IMR-90 (cell line): Measurements from ENCODE around the gene AMOTL1. TPM values are rescaled to one million over a fixed set of nuclear protein-coding genes. Genes with fewer than 3 reads are reported as not detected.
A peak's percentile ranks its signal among the peaks of the same experiment; 100 is the strongest.

Experiments used
- ATAC-seq: fragments of 200-7000 bp; cut with Tn5 transposase; 2 replicates; pipeline ENCODE4 v1.9.1; 2020; ENCODE audit warnings: low read depth, mild to moderate bottlenecking, moderate library complexity
- BruUV-seq: library from RNA; stranded (reverse); fragments of 400-500 nt; replicated peaks from 2 replicates; lab custom pipeline; 2021; lab: Mats Ljungman, UMichigan
- CTCF ChIA-PET: fragments of 300-600 bp; formaldehyde crosslinking; extraction: SDS; loops from one replicate; lab custom pipeline; 2021; ENCODE audit warnings: antibody characterized with exemption; lab: Yijun Ruan, JAX
- POLR2A ChIA-PET: fragments of 300-600 bp; sonication (Branson Sonifier 250); formaldehyde crosslinking; loops from one replicate; lab custom pipeline; 2022; ENCODE audit warnings: antibody characterized with exemption; ENCODE audit not compliant: unreplicated experiment; lab: Charles Lee
- DNase-seq: peaks from one replicate; pipeline ENCODE4 v3.0.0; 2013
- H2AFZ ChIP-seq: replicated peaks from 2 replicates; pipeline ENCODE3; 2013; ENCODE audit warnings: low read length, mild to moderate bottlenecking; ENCODE audit not compliant: poor library complexity
- H2AK5ac ChIP-seq: 2 replicates; pipeline ENCODE4 v1.6.1; 2013; ENCODE audit warnings: low read depth, low read length, inconsistent platforms
- H2AK9ac ChIP-seq: replicated peaks from 2 replicates; pipeline ENCODE3; 2013; ENCODE audit warnings: mild to moderate bottlenecking, low read depth, low read length, moderate library complexity; ENCODE audit not compliant: poor library complexity
- H2BK120ac ChIP-seq: 2 replicates; pipeline ENCODE4 v1.6.1; 2013; ENCODE audit warnings: low read depth, low read length, inconsistent platforms
- H2BK15ac ChIP-seq: 3 replicates; pipeline ENCODE4 v1.6.1; 2013; ENCODE audit warnings: low read depth, low read length, inconsistent platforms
- H2BK20ac ChIP-seq: 2 replicates; pipeline ENCODE4 v1.6.1; 2013; ENCODE audit warnings: low read depth, mild to moderate bottlenecking, inconsistent platforms, low read length, moderate library complexity
- H2BK5ac ChIP-seq: 2 replicates; pipeline ENCODE4 v1.6.1; 2013; ENCODE audit warnings: mild to moderate bottlenecking, low read depth, low read length, inconsistent platforms; ENCODE audit not compliant: poor library complexity, severe bottlenecking
- H3K14ac ChIP-seq: replicated peaks from 2 replicates; pipeline ENCODE4 v1.6.1; 2013; ENCODE audit warnings: low read depth, low read length, inconsistent platforms
- H3K18ac ChIP-seq: 2 replicates; pipeline ENCODE4 v1.6.1; 2013; ENCODE audit warnings: low read depth, low read length, control low read depth
- H3K23ac ChIP-seq: 2 replicates; pipeline ENCODE4 v1.6.1; 2013; ENCODE audit warnings: low read depth, low read length, inconsistent platforms
- H3K27ac ChIP-seq: 2 replicates; pipeline ENCODE4 v1.5.1; 2013; ENCODE audit warnings: mild to moderate bottlenecking, control low read depth, low read length; ENCODE audit not compliant: insufficient read depth
- H3K27me3 ChIP-seq: 2 replicates; pipeline ENCODE4 v1.6.1; 2013; ENCODE audit warnings: low read length; ENCODE audit not compliant: control insufficient read depth, insufficient read depth
- H3K36me3 ChIP-seq: 2 replicates; pipeline ENCODE4 v1.6.1; 2013; ENCODE audit warnings: low read length, mixed read lengths; ENCODE audit not compliant: control insufficient read depth, insufficient read depth
- H3K4ac ChIP-seq: 2 replicates; pipeline ENCODE4 v1.6.1; 2013; ENCODE audit warnings: low read depth, low read length, inconsistent platforms
- H3K4me1 ChIP-seq: 2 replicates; pipeline ENCODE4 v1.6.1; 2013; ENCODE audit warnings: low read length, mixed read lengths; ENCODE audit not compliant: control insufficient read depth, insufficient read depth
- H3K4me2 ChIP-seq: 2 replicates; pipeline ENCODE4 v1.6.1; 2013; ENCODE audit warnings: low read depth, mild to moderate bottlenecking, control low read depth, low read length, moderate library complexity
- H3K4me3 ChIP-seq: 2 replicates; pipeline ENCODE4 v1.5.1; 2013; ENCODE audit warnings: low read depth, mild to moderate bottlenecking, control low read depth, low read length, moderate library complexity; ENCODE audit not compliant: insufficient read depth
- H3K56ac ChIP-seq: 2 replicates; pipeline ENCODE4 v1.6.1; 2013; ENCODE audit warnings: low read length, inconsistent platforms; ENCODE audit not compliant: insufficient read depth; ENCODE audit errors: extremely low read depth
- H3K79me1 ChIP-seq, 2 experiments: 2 replicates each; pipeline ENCODE4 v1.6.1; 2013; ENCODE audit warnings: low read length in 2 of 2, inconsistent platforms in 1 of 2, low read depth in 1 of 2
- H3K9ac ChIP-seq: 2 replicates; pipeline ENCODE4 v1.6.1; 2013; ENCODE audit warnings: low read depth, low read length, control low read depth
- H3K9me1 ChIP-seq: 2 replicates; pipeline ENCODE4 v1.6.1; 2013; ENCODE audit warnings: low read length, inconsistent platforms; ENCODE audit not compliant: insufficient read depth
- H3K9me3 ChIP-seq: 2 replicates; pipeline ENCODE4 v1.6.1; 2013; ENCODE audit warnings: low read length; ENCODE audit not compliant: control insufficient read depth, insufficient read depth
- H4K20me1 ChIP-seq: 2 replicates; pipeline ENCODE4 v1.6.1; 2013; ENCODE audit warnings: low read length, inconsistent platforms; ENCODE audit not compliant: insufficient read depth
- H4K5ac ChIP-seq: 2 replicates; pipeline ENCODE4 v1.6.1; 2013; ENCODE audit warnings: mild to moderate bottlenecking, low read depth, low read length, control low read depth
- H4K8ac ChIP-seq, 2 experiments: 2 replicates each; pipeline ENCODE4 v1.6.1; 2013; ENCODE audit warnings: low read depth in 2 of 2, low read length in 2 of 2, control low read depth in 1 of 2, inconsistent platforms in 1 of 2
- H4K91ac ChIP-seq: 2 replicates; pipeline ENCODE4 v1.6.1; 2013; ENCODE audit warnings: low read depth, low read length, inconsistent platforms; ENCODE audit not compliant: insufficient read depth
- BHLHE40 ChIP-seq: fragments of 150-350 bp; IDR thresholded peaks from 2 replicates; pipeline ENCODE4 v1.6.1; 2016; ENCODE audit warnings: mild to moderate bottlenecking, low read depth, low read length
- CEBPB ChIP-seq: IDR thresholded peaks from 2 replicates; pipeline ENCODE4 v1.6.1; 2012; ENCODE audit warnings: low read depth, low read length, improper control_type of control experiment
- CHD1 ChIP-seq: IDR thresholded peaks from 2 replicates; pipeline ENCODE4 v1.6.1; 2012; ENCODE audit warnings: low read depth, low read length, improper control_type of control experiment
- ELK1 ChIP-seq: fragments of 150-350 bp; IDR thresholded peaks from 2 replicates; pipeline ENCODE4 v1.6.1; 2016; ENCODE audit warnings: low read depth, mild to moderate bottlenecking, low read length, moderate library complexity, borderline replicate concordance
- MAFK ChIP-seq: IDR thresholded peaks from 2 replicates; pipeline ENCODE4 v1.6.1; 2012; ENCODE audit warnings: low read depth, low read length, improper control_type of control experiment
- MAZ ChIP-seq: IDR thresholded peaks from 2 replicates; pipeline ENCODE4 v1.6.1; 2012; ENCODE audit warnings: low read depth, mild to moderate bottlenecking, low read length, improper control_type of control experiment, moderate library complexity, borderline replicate concordance
- MXI1 ChIP-seq: IDR thresholded peaks from 2 replicates; pipeline ENCODE4 v1.6.1; 2012; ENCODE audit warnings: low read depth, mild to moderate bottlenecking, low read length, moderate library complexity, borderline replicate concordance
- NFE2L2 ChIP-seq: fragments of 150-350 bp; IDR thresholded peaks from 2 replicates; pipeline ENCODE4 v1.6.1; 2016; ENCODE audit warnings: low read depth, mild to moderate bottlenecking, low read length
- POLR2A ChIP-seq: IDR thresholded peaks from 2 replicates; pipeline ENCODE4 v1.6.1; 2012; ENCODE audit warnings: mild to moderate bottlenecking, low read depth, low read length
- RAD21 ChIP-seq: IDR thresholded peaks from 2 replicates; pipeline ENCODE4 v1.6.1; 2012; ENCODE audit warnings: low read length, improper control_type of control experiment
- RFX5 ChIP-seq: IDR thresholded peaks from 2 replicates; pipeline ENCODE4 v1.8.0; 2012; ENCODE audit warnings: low read depth, mild to moderate bottlenecking, low read length, moderate library complexity
- USF2 ChIP-seq: fragments of 150-350 bp; IDR thresholded peaks from 2 replicates; pipeline ENCODE4 v1.6.1; 2017; ENCODE audit warnings: mild to moderate bottlenecking, antibody characterized with exemption, low read length, low read depth
- WGBS, 2 experiments: methylation state at CpG; one replicate each; pipeline versions ENCODE4 v1.1.5 to v1.1.7; 2013; ENCODE audit warnings: missing lambda C conversion rate in 2 of 2; ENCODE audit not compliant: insufficient read length in 1 of 2; ENCODE audit errors: extremely low coverage in 2 of 2; 5-methylcytosine and 5-hydroxymethylcytosine counted together
- dilution Hi-C: fragments of 300-500 bp; cut with HindIII; formaldehyde crosslinking; loops from one replicate; pipeline ENCODE4 v1.14.3; 2018; ENCODE audit warnings: low sequenced_read_pairs; ENCODE audit not compliant: unreplicated experiment
- in situ Hi-C: fragments of 300-500 bp; cut with MboI; formaldehyde crosslinking; loops from 3 replicates; pipeline ENCODE4 v1.14.3; 2019; ENCODE audit warnings: low sequenced_read_pairs, inconsistent platforms, mixed read lengths
- intact Hi-C: fragments of 100-400 bp; cut with micrococcal nuclease; formaldehyde crosslinking; loops from 2 replicates; pipeline ENCODE4 v1.10.0; 2022
- polyA plus RNA-seq, 3 experiments: library from polyadenylated mRNA; depleted of rRNA; stranded (reverse); fragments of >200 nt; gene quantifications; 2 replicates each; pipeline ENCODE4 v1.2.3, GENCODE V29; 2012; ENCODE audit warnings: low replicate concordance in 1 of 3
- total RNA-seq: library from RNA; depleted of rRNA; stranded (reverse); fragments of >200 nt; gene quantifications from 2 replicates; pipeline ENCODE4 v1.2.3, GENCODE V29; 2012

Gene AMOTL1
- total and polyA plus RNA-seq, 2 of the 4 experiments (the other 2 are of a cell fraction), result 18.6 to 49.5 TPM

- Histone ChIP-seq H4K5ac (no peak overlapping the region), H2AK9ac (no peak overlapping the region), H3K23ac (no peak overlapping the region), H4K8ac (no peak overlapping the region), H2BK15ac (no peak overlapping the region), H3K56ac (no peak overlapping the region), H2BK5ac (no peak overlapping the region), H3K27ac (peak overlapping the region; percentile 1; the same call in 1 of the 2 replicates), H3K18ac (no peak overlapping the region), H3K14ac (0 out of 2 replicates have a peak overlapping the region, but pooled peaks have one; percentile 17), H3K27me3 (no peaks in the 10 kb centered on the region), H4K20me1 (no peaks in the 10 kb centered on the region), H2BK20ac (no peak overlapping the region), H3K9me1 (peaks cover 21% of the 10 kb centered on the region), H3K9me3 (no peaks in the 10 kb centered on the region), H2AK5ac (no peak overlapping the region), H3K79me1 (peaks cover 0 to 30% of the 10 kb centered on the region in 2 experiments; a peak in 3 of 4 replicates), H3K4me3 (no peak overlapping the region), H3K9ac (no peak overlapping the region), H3K4me1 (peaks cover 5% of the 10 kb centered on the region; the same call in 1 of the 2 replicates), H3K4me2 (no peak overlapping the region), H2BK120ac (no peak overlapping the region; the same call in 1 of the 2 replicates), H3K36me3 (peaks cover 77% of the 10 kb centered on the region), H3K4ac (no peak overlapping the region), H4K91ac (no peak overlapping the region), H2AFZ (no peak overlapping the region)
- no peak for DNase-seq
- TF ChIP-seq ELK1, result no peak
- TF ChIP-seq POLR2A, result no peak
- TF ChIP-seq CEBPB, result no peak
- no peak for TF ChIP-seq RFX5
- no peak for TF ChIP-seq BHLHE40
- TF ChIP-seq RAD21, result no peak
- no peak for TF ChIP-seq USF2
- no peak for TF ChIP-seq MAZ
- TF ChIP-seq NFE2L2, result no peak
- no peak for TF ChIP-seq CHD1
- no peak for TF ChIP-seq MXI1
- TF ChIP-seq MAFK, result no peak
- CTCF ChIA-PET, result interaction anchor here (0.6 kb wide), 1 partner anchor 85 kb away, joined by 7 read pairs; no protein-coding TSS in a partner anchor
- intact Hi-C loops, result no loop called here
- dilution Hi-C loops, result no loop called here
- 100% methylated on average over 1 of the region's 5 CpGs; no CpG with 5 or more reads in 1 of the 2 experiments for WGBS, 2 experiments
- in situ Hi-C loops, result no loop called here
- no peak; the same call in 1 of the 2 replicates for ATAC-seq
- BruUV-seq, result no TSS peak
- POLR2A ChIA-PET, result no interaction called here
Measured at GRCh38 chr11:94868468-94868867, 100.3 kb downstream of the AMOTL1 start.
